Upper lobe of right lung (tissue), 1 donor: Measurements from ENCODE around the gene SNX15. TPM values are rescaled to one million over a fixed set of nuclear protein-coding genes. Genes with fewer than 3 reads are reported as not detected.
"Not testable (repeated sequence)": the region's sequence is repeated elsewhere in the genome, so short reads cannot be mapped to it uniquely, and the experiment has no call there.

ENCODE experiments used
- ATAC-seq: fragments of 200-7000 bp; cut with Tn5 transposase; one replicate; pipeline ENCODE4 v1.9.1; 2020; ENCODE audit warnings: mild to moderate bottlenecking, moderate library complexity
- DNase-seq: peaks from one replicate; pipeline ENCODE4 v3.0.0-alpha.2; 2020
- H3K27ac ChIP-seq: fragments of 200-600 bp; one replicate; pipeline ENCODE4 v1.8.0; 2022
- H3K27me3 ChIP-seq: fragments of 200-600 bp; one replicate; pipeline ENCODE4 v1.8.0; 2022; ENCODE audit warnings: mild to moderate bottlenecking
- H3K36me3 ChIP-seq: fragments of 200-600 bp; one replicate; pipeline ENCODE4 v1.8.0; 2022
- H3K4me1 ChIP-seq: fragments of 200-600 bp; one replicate; pipeline ENCODE4 v1.8.0; 2022
- H3K4me3 ChIP-seq: fragments of 200-600 bp; one replicate; pipeline ENCODE4 v1.8.0; 2022; ENCODE audit warnings: mild to moderate bottlenecking
- H3K9me3 ChIP-seq: fragments of 200-600 bp; one replicate; pipeline ENCODE4 v1.8.0; 2022
- CTCF ChIP-seq: fragments of 200-600 bp; IDR thresholded peaks from one replicate; pipeline ENCODE4 v1.8.0; 2022; ENCODE audit warnings: antibody characterized with exemption
- intact Hi-C: fragments of 100-400 bp; cut with DNase I; formaldehyde crosslinking; loops from one replicate; pipeline ENCODE4 v1.11.0; 2022
- long read RNA-seq: library from polyadenylated mRNA; unstranded; transcript quantifications from one replicate; pipeline ENCODE4 v2.0.0, GENCODE V29; 2021
- total RNA-seq: library from RNA; stranded (reverse); fragmentation: NEBNext Ultra II Directional; extraction: Animal tissue kit (Norgen Biotek cat#: 25700); gene quantifications from one replicate; pipeline ENCODE4 v1.2.1, GENCODE V29; 2021
- donor health status: DM: no; HTN: yes; CAD: no; lungs with severe emphysema.

SNX15 gene, protein sequence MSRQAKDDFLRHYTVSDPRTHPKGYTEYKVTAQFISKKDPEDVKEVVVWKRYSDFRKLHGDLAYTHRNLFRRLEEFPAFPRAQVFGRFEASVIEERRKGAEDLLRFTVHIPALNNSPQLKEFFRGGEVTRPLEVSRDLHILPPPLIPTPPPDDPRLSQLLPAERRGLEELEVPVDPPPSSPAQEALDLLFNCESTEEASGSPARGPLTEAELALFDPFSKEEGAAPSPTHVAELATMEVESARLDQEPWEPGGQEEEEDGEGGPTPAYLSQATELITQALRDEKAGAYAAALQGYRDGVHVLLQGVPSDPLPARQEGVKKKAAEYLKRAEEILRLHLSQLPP
- 27.1 TPM for total RNA-seq
- long read RNA-seq, transcript SNX15-202 (8 exons, 1,939 nt), result major isoform, 53 of 57 reads
- long read RNA-seq, partial matches to known transcripts, result 0 of 57 reads
- long read RNA-seq, other reads (novel, unspliced or antisense), result 3 of 57 reads

DNA sequence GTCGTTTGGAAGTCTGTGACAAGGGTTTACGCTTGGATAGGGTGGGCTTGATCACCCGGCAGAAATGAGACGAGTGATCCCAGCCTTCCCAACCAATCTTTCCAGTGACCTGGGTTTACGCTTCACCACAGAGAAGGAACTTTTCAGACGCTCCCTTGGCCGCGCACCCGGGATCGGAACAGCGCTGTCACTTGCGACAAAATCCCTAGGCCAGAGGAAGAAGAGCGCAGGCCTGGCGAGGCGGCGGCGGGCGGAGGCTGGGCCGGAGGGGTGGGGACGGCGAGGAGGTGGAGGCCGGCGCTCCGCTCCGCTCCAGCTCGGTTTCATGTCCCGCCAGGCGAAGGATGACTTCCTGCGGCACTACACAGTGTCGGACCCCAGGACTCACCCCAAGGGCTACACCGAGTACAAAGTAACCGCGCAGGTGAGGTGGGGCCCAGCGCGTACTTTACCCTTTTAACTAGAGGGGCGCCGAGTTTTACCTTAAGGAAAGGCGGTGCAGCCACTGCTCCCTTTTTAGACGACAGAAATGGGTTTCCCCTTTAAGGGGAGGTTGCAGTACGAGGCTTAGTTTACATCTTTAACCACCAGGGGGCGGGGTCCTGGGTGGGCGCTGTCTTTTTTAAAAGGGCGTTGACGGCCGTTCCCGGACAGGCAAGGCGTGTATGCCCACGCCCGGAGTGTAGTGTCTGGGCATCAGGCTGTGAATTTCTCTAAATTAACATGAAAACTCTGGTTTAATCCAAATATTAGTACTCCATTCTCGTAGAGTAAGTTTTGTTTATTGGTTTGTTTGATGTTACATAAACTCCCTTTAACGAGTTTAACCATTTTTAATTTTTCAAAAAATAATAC, at the start of gene SNX15:
SNX15 (plus strand) TSS at position 227 of the 855 bp plus-strand sequence; CDS start at position 326, 99 bp downstream.
- H3K4me1 ChIP-seq, result peaks cover 18% of the 10 kb centered on the region
- H3K9me3 ChIP-seq, result no peaks in the 10 kb centered on the region
- peaks cover 7% of the 10 kb centered on the region for H3K36me3 ChIP-seq
- intact Hi-C loops, result no loop called here
- no peaks in the 10 kb centered on the region for H3K27me3 ChIP-seq
- peak; percentile 86 for TF ChIP-seq CTCF
- H3K4me3 ChIP-seq, result peak within 1 kb of the TSS; percentile 73
- peak within 1 kb of the TSS; percentile 92 for H3K27ac ChIP-seq
- ATAC-seq (peak; percentile 97), DNase-seq (peak; percentile 95)

DNA sequence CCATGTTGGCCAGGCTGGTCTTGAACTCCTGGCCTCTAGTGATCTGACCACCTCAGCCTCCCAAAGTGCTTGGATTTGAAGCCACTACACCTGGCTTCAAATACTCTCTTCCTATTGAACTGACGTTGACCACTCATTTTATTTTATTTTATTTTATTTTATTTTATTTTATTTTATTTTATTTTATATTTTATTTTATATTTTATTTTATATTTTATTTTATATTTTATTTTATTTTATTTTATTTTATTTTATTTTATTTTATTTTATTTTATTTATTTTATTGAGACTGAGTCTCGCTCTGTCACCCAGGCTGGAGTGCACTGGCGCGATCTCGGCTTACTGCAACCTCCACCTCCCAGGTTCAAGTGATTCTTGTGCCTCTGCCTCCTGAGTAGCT, 43.9 kb upstream of the SNX15 start:
- H3K27ac ChIP-seq, DNase-seq, H3K9me3 ChIP-seq, H3K36me3 ChIP-seq, H3K4me1 ChIP-seq, H3K4me3 ChIP-seq, intact Hi-C loops, ATAC-seq, H3K27me3 ChIP-seq: not testable (repeated sequence)

GRCh38 chr11:64987998-64988854, 39.0 kb upstream of the SNX15 start:
- H3K4me3 ChIP-seq, result no peak overlapping the region
- peaks cover 13% of the 10 kb centered on the region for H3K4me1 ChIP-seq
- no peaks in the 10 kb centered on the region for H3K9me3 ChIP-seq
- ATAC-seq (no peak), DNase-seq (no peak)
- no peak overlapping the region for H3K27ac ChIP-seq
- intact Hi-C loops, result no loop called here
- no peaks in the 10 kb centered on the region for H3K27me3 ChIP-seq
- no peaks in the 10 kb centered on the region for H3K36me3 ChIP-seq
- no peak for TF ChIP-seq CTCF

DNA sequence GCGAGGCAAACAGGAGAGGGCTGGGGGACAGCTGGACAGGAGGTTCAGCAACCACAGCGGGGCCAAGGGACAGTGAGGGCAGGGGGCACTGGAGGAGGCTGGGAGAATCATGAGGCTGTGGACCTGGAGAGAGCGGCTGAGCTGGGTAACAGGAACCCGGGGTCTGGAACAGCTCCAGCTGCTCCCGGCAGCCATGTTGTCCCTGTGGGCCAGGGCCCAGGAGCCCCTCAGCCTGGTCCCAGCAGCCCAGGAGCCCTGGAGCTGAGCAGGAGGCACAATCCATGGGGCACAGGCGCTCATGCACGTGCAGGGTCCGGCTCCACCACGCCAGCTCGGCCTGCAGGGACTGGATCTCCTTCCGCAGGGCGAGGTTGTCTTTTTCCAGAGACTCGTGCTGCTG, 37.8 kb upstream of the SNX15 start:
- Histone ChIP-seq H3K9me3 (no peaks in the 10 kb centered on the region), H3K36me3 (no peaks in the 10 kb centered on the region), H3K4me3 (peak overlapping the region; percentile 26), H3K27me3 (no peaks in the 10 kb centered on the region), H3K4me1 (peaks cover 13% of the 10 kb centered on the region), H3K27ac (peak overlapping the region; percentile 68)
- intact Hi-C loops, result no loop called here
- ATAC-seq (peak; percentile 6), DNase-seq (no peak)
- TF ChIP-seq CTCF, result no peak

DNA sequence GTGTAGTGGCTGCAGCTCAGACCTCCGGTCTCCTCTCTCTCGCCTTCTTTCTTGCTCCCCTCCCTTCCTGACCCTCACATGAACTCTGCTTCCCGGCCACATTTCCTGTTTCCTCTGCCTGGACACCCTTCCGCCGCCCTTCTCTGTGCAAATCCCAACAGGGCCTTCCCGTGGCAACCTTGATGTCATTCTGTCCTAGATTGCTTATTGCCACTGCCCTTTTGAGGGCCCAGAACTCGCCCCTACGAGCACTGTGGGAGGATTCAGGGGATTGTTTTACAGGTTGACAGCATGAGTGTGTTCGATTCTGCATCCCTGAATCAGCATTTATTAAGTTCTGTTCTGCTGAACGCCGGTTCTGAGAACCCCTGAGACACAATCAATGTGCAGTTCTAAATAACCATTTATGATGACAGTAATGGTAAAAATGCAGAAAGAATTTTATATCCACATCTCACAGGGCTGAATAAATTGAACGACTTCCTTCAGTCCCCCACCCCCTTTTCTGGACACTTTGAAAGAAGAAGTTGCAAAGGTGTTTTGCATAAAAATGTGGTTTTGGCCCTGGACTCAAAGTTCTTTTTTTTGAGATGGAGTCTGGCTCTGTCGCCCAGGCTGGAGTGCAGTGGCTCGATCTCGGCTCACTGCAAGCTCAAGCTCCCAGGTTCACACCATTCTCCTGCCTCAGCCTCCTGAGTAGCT, 36.9 kb upstream of the SNX15 start:
- Histone ChIP-seq H3K9me3 (no peaks in the 10 kb centered on the region), H3K27me3 (no peaks in the 10 kb centered on the region), H3K4me3 (peak overlapping the region; percentile 26), H3K36me3 (no peaks in the 10 kb centered on the region), H3K27ac (peak overlapping the region; percentile 68), H3K4me1 (peaks cover 14% of the 10 kb centered on the region)
- intact Hi-C loops, result loop anchor here (10.0 kb wide), 1 partner anchor 66 kb away; the partner anchor contains the start of gene PPP2R5B
- ATAC-seq (peak; percentile 83), DNase-seq (no peak)
- no peak for TF ChIP-seq CTCF
